ENCODE results near the gene SLF1.

Gene SLF1

DNA sequence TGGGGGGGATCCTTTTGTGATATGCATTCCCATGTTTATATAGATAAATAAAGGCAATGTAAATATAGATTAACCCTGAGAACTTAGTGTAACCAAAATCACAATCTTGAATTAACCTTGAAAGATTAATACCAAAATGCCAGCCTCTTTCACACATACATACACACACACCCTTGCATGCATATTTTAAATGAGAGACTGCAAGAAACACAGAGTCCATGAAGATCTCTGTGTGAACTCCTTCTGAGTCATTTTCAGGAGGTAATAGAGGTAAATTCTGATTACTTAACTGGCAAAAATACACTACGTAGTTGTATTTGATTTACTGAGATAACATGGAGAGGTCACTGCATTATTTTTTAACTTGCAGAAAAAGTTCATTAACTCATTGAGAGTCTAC lies 118.0 kb downstream of the SLF1 start:
- H3K4me1 ChIP-seq (ENCODE audit: low read depth, poor library complexity, severe bottlenecking): no peaks in the 10 kb centered on the region
- no peak overlapping the region for H2AFZ ChIP-seq (ENCODE audit: low read depth)
- H3K27me3 ChIP-seq (ENCODE audit: insufficient read depth, low read depth): no peaks in the 10 kb centered on the region
- no peak overlapping the region for H3K4me3 ChIP-seq (IDR thresholded peaks at IDR 0.05; ENCODE audit: insufficient read depth, low read depth, low read length)
- no peak for TF ChIP-seq CTCF (conservative IDR thresholded peaks at IDR 0.05; ENCODE audit: low read depth, low read length)
- no peaks in the 10 kb centered on the region for H3K36me3 ChIP-seq (ENCODE audit: insufficient read depth)
- H3K4me2 ChIP-seq: no peak overlapping the region
- no peak overlapping the region for H3K9ac ChIP-seq
- no peak overlapping the region for H3K27ac ChIP-seq
- H3K79me2 ChIP-seq (ENCODE audit: insufficient read depth, low read depth): no peaks in the 10 kb centered on the region
- H4K20me1 ChIP-seq (ENCODE audit: insufficient read depth): no peaks in the 10 kb centered on the region

DNA sequence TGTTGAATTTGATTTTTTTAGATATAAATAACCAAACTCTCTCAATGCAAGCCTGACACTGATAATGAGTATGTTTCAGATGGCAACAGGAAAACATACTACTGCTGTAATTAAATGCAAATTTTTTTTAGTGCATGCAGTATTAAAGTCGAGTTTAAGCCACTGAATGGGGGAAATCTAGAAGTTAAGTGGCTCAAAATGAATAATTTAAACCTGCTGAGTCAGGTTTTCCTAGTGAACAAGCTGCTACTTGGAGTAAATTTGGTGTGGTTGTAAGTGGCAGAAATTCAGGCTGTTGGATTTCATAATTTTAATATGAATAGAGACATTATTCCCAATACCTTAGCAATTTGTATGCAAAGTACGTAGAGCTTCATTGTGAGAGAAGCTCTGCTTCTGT lies 121.8 kb downstream of the SLF1 start:
- no peaks in the 10 kb centered on the region for H3K79me2 ChIP-seq (ENCODE audit: insufficient read depth, low read depth)
- H3K9ac ChIP-seq: no peak overlapping the region
- H3K36me3 ChIP-seq (ENCODE audit: insufficient read depth): no peaks in the 10 kb centered on the region
- no peaks in the 10 kb centered on the region for H4K20me1 ChIP-seq (ENCODE audit: insufficient read depth)
- no peaks in the 10 kb centered on the region for H3K27me3 ChIP-seq (ENCODE audit: insufficient read depth, low read depth)
- no peak overlapping the region for H2AFZ ChIP-seq (ENCODE audit: low read depth)
- H3K27ac ChIP-seq: no peak overlapping the region
- H3K4me2 ChIP-seq: no peak overlapping the region
- no peaks in the 10 kb centered on the region for H3K4me1 ChIP-seq (ENCODE audit: low read depth, poor library complexity, severe bottlenecking)
- no peak overlapping the region for H3K4me3 ChIP-seq (IDR thresholded peaks at IDR 0.05; ENCODE audit: insufficient read depth, low read depth, low read length)
- TF ChIP-seq CTCF (conservative IDR thresholded peaks at IDR 0.05; ENCODE audit: low read depth, low read length): no peak

- no peak overlapping the region for H3K4me2 ChIP-seq
- TF ChIP-seq CTCF (conservative IDR thresholded peaks at IDR 0.05; ENCODE audit: low read depth, low read length): no peak
- H2AFZ ChIP-seq (ENCODE audit: low read depth): no peak overlapping the region
- H3K4me3 ChIP-seq (IDR thresholded peaks at IDR 0.05; ENCODE audit: insufficient read depth, low read depth, low read length): no peak overlapping the region
- no peaks in the 10 kb centered on the region for H3K36me3 ChIP-seq (ENCODE audit: insufficient read depth)
- no peaks in the 10 kb centered on the region for H3K79me2 ChIP-seq (ENCODE audit: insufficient read depth, low read depth)
- no peak overlapping the region for H3K27ac ChIP-seq
- H3K27me3 ChIP-seq (ENCODE audit: insufficient read depth, low read depth): no peaks in the 10 kb centered on the region
- no peaks in the 10 kb centered on the region for H3K4me1 ChIP-seq (ENCODE audit: low read depth, poor library complexity, severe bottlenecking)
- H3K9ac ChIP-seq: no peak overlapping the region
- H4K20me1 ChIP-seq (ENCODE audit: insufficient read depth): no peaks in the 10 kb centered on the region
Observed at GRCh38 chr5:94742852-94743251, 124.4 kb downstream of the SLF1 start.

DNA sequence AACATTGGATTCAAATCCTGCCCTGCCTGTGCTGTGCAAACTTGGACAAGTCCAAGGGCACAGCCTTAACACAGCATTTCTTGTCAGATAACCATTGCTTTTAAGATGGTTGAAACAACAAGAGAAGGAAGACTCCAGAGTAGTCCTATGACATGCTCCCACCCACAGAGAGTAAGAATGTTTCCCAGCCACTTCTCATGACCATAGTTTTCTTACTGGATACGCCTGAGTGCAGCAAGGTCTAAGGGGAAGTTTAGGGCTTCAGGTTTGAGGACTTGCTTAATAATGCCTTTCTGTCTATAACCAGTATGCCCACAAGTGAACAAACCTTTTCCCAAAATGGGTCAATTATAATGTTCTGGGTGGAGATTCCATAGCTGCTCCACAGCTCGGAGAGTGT lies 126.4 kb downstream of the SLF1 start:
- TF ChIP-seq CTCF (conservative IDR thresholded peaks at IDR 0.05; ENCODE audit: low read depth, low read length): no peak
- no peaks in the 10 kb centered on the region for H3K27me3 ChIP-seq (ENCODE audit: insufficient read depth, low read depth)
- no peak overlapping the region for H3K9ac ChIP-seq
- no peaks in the 10 kb centered on the region for H3K79me2 ChIP-seq (ENCODE audit: insufficient read depth, low read depth)
- no peak overlapping the region for H3K27ac ChIP-seq
- H4K20me1 ChIP-seq (ENCODE audit: insufficient read depth): no peaks in the 10 kb centered on the region
- H2AFZ ChIP-seq (ENCODE audit: low read depth): no peak overlapping the region
- no peak overlapping the region for H3K4me3 ChIP-seq (IDR thresholded peaks at IDR 0.05; ENCODE audit: insufficient read depth, low read depth, low read length)
- no peaks in the 10 kb centered on the region for H3K36me3 ChIP-seq (ENCODE audit: insufficient read depth)
- H3K4me1 ChIP-seq (ENCODE audit: low read depth, poor library complexity, severe bottlenecking): no peaks in the 10 kb centered on the region
- H3K4me2 ChIP-seq: no peak overlapping the region

Data from KMS-11 (cell line).